ENCODE data around the gene DDX49. TPM values are rescaled to one million over a fixed set of nuclear protein-coding genes. Genes with fewer than 3 reads are reported as not detected.

Gene DDX49
- 10 to 100 TPM; 22.5 to 46.7 (median 40.1) TPM for total RNA-seq

GRCh38 chr19:18919086-18919899 is at the start of gene DDX49, which contains the start of gene COPE:
TSS of gene DDX49 (plus strand) at chr19:18919715. CDS start at chr19:18919742, 27 bp downstream.
TSS of gene COPE (minus strand) at chr19:18919387. CDS start at chr19:18919348, 39 bp downstream.
- DNase-seq, result peak; percentile 98 to 99
- H3K27ac ChIP-seq, result peak within 1 kb of the TSS; percentile 91 to 96 (median 94)
- peak in 3 of 4 donors; percentile 56 to 92 (median 92) for TF ChIP-seq POLR2A (IDR thresholded peaks at IDR 0.05)
- TF ChIP-seq POLR2AphosphoS5 (IDR thresholded peaks at IDR 0.05), result peak; percentile 75 to 85
- TF ChIP-seq, protein P1, sequence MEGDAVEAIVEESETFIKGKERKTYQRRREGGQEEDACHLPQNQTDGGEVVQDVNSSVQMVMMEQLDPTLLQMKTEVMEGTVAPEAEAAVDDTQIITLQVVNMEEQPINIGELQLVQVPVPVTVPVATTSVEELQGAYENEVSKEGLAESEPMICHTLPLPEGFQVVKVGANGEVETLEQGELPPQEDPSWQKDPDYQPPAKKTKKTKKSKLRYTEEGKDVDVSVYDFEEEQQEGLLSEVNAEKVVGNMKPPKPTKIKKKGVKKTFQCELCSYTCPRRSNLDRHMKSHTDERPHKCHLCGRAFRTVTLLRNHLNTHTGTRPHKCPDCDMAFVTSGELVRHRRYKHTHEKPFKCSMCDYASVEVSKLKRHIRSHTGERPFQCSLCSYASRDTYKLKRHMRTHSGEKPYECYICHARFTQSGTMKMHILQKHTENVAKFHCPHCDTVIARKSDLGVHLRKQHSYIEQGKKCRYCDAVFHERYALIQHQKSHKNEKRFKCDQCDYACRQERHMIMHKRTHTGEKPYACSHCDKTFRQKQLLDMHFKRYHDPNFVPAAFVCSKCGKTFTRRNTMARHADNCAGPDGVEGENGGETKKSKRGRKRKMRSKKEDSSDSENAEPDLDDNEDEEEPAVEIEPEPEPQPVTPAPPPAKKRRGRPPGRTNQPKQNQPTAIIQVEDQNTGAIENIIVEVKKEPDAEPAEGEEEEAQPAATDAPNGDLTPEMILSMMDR (IDR thresholded peaks at IDR 0.05), result no peak
- no peak for TF ChIP-seq EP300 (IDR thresholded peaks at IDR 0.05)
- H3K27me3 ChIP-seq, result no peaks in the 10 kb centered on the region
- no peaks in the 10 kb centered on the region for H3K9me3 ChIP-seq
- peaks cover 26 to 52% (median 28%) of the 10 kb centered on the region in 4 donors for H3K4me1 ChIP-seq
- peak within 1 kb of the TSS; percentile 58 to 97 (median 86) for H3K4me3 ChIP-seq
- 0 to 1% methylated on average over 37 to 70 of the region's 72 CpGs for WGBS, 2 donors
- H3K36me3 ChIP-seq, result peaks cover 15 to 50% (median 40%) of the 10 kb centered on the region in 4 donors
- ATAC-seq (ENCODE audit: low FRiP score in 2 of 2), result peak; percentile 98 to 99

DNA sequence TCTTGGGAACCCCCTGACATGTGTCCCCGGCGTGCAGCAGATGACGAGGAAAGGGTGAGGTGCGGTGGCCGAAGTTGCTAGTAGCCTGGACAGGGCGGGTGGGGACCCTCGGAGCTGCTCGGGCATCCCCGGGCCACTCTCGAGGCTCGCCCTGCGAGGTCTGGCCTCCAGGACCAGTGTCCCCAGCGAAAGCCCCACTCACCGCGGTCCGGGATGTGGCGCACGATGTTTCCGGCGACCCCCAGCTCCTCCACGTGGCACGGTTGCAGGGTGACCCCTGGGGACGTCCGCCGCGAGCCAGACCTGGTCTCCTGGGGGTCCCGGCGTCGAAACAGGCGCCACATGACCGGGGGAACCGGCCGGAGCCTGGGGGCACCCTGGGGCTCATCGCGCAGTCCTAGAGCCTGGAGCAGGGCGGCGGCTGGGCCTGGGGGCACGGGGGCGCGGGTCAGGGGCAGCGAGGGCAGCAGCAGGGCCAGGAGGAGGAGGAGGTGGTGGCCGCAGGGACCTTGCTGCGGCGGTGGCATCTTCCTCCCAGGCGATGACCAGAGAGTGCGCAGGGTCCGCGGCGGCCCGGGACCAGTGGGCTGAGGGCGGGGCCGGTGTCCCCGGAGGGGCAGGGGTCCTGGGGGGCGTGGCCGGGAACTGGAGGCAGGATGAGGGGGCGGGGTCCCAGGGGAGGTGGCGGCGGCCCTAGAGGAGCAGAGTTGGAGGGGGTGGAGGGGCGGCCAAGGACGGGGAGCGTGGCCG is 49.6 kb upstream of the DDX49 start:
- no peak overlapping the region for H3K4me3 ChIP-seq
- H3K36me3 ChIP-seq, result peaks cover 12 to 35% (median 33%) of the 10 kb centered on the region in 4 donors
- H3K27me3 ChIP-seq, result peaks cover 0 to 14% (median 0%) of the 10 kb centered on the region in 4 donors
- TF ChIP-seq, protein P1 (IDR thresholded peaks at IDR 0.05), result no peak
- TF ChIP-seq POLR2A (IDR thresholded peaks at IDR 0.05) (no peak), EP300 (IDR thresholded peaks at IDR 0.05) (no peak), POLR2AphosphoS5 (IDR thresholded peaks at IDR 0.05) (no peak)
- ATAC-seq (ENCODE audit: low FRiP score in 2 of 2) (no peak), DNase-seq (peak in 1 of 2 donors; percentile 83)
- no peaks in the 10 kb centered on the region for H3K9me3 ChIP-seq
- no peak overlapping the region for H3K27ac ChIP-seq
- peaks cover 15 to 37% (median 18%) of the 10 kb centered on the region in 4 donors for H3K4me1 ChIP-seq
- WGBS, 2 donors, result 28 to 48% methylated on average over 5 to 40 of the region's 62 CpGs

DNA sequence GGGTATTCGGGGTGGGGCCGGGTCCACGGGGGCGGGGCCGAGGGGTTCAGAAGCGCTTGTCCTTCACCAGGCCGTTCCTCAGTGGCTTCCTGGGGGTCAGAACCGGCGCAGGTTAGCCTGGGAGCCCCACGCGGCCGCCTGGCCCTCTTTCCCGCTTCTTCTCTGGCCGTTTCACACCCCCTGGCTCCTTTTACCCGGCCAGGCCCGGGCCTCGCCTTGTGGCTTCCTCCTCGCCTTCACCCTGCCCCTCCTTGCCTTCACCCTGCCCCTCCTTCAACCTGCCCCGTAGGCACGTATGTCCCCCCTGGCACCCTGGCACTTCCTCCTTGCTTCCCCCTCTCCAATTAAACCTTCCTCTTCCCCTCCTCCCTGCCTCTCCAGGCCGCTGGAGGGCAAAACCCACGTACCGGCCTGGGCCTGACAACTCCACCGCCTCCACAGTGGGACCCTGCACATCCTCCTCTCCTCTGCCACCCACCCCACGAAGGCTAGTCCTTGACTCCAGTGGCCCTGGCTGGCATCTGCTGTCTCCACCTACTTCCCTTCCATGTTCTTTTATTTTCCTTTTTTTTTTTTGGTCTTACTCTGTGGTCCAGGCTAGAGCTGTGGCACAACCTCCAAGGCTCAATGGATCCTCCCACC is 48.9 kb upstream of the DDX49 start:
- H3K4me1 ChIP-seq, result peaks cover 15 to 37% (median 18%) of the 10 kb centered on the region in 4 donors
- H3K4me3 ChIP-seq, result no peak overlapping the region
- DNase-seq (peak in 1 of 2 donors; percentile 78), ATAC-seq (ENCODE audit: low FRiP score in 2 of 2) (no peak)
- TF ChIP-seq, protein P1 (IDR thresholded peaks at IDR 0.05), result no peak
- no peak for TF ChIP-seq POLR2AphosphoS5 (IDR thresholded peaks at IDR 0.05)
- no peak for TF ChIP-seq POLR2A (IDR thresholded peaks at IDR 0.05)
- TF ChIP-seq EP300 (IDR thresholded peaks at IDR 0.05), result no peak
- 26 to 40% methylated on average over 18 to 25 of the region's 25 CpGs for WGBS, 2 donors
- H3K36me3 ChIP-seq, result peaks cover 5 to 28% (median 26%) of the 10 kb centered on the region in 4 donors
- peaks cover 0 to 14% (median 0%) of the 10 kb centered on the region in 4 donors for H3K27me3 ChIP-seq
- H3K9me3 ChIP-seq, result no peaks in the 10 kb centered on the region
- no peak overlapping the region for H3K27ac ChIP-seq

DNA sequence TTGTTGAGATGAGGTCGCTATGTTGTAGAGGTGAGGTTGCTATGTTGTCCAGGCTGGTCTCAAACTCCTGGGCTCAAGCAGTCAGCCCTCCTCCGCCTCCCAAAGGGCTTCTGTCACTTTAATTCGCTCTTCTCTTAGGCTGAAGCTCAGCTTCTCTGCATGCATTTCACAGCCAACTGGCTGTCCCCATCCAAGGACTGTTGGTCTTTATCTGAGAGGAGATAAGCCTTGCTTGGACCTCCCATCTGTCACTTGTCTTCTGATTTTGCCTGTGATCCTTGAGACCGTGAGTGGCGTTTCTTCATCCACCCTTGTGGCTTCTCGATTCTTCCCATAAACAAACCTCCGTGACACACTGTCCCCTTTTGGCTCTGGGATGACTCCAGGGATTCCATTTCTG is 48.0 kb upstream of the DDX49 start:
- peaks cover 13 to 34% (median 18%) of the 10 kb centered on the region in 4 donors for H3K4me1 ChIP-seq
- ATAC-seq (ENCODE audit: low FRiP score in 2 of 2) (no peak), DNase-seq (no peak)
- H3K36me3 ChIP-seq, result peaks cover 0 to 20% (median 18%) of the 10 kb centered on the region in 4 donors
- H3K27ac ChIP-seq, result no peak overlapping the region
- TF ChIP-seq POLR2A (IDR thresholded peaks at IDR 0.05), result no peak
- TF ChIP-seq, protein P1 (IDR thresholded peaks at IDR 0.05), result no peak
- TF ChIP-seq EP300 (IDR thresholded peaks at IDR 0.05), result no peak
- no peak for TF ChIP-seq POLR2AphosphoS5 (IDR thresholded peaks at IDR 0.05)
- no peak overlapping the region for H3K4me3 ChIP-seq
- WGBS, 2 donors, result 88 to 94% methylated on average over 7 of the region's 7 CpGs
- H3K27me3 ChIP-seq, result peaks cover 0 to 14% (median 0%) of the 10 kb centered on the region in 4 donors
- no peaks in the 10 kb centered on the region for H3K9me3 ChIP-seq

Measured in upper lobe of left lung (tissue), 6 donors.